Adrenal gland (tissue), 12 donors: ENCODE results near the gene TMSB15B. TPM values are rescaled to one million over a fixed set of nuclear protein-coding genes. Genes with fewer than 3 reads are reported as not detected.
"Not testable (repeated sequence)": the region's sequence is repeated elsewhere in the genome, so short reads cannot be mapped to it uniquely, and the experiment has no call there.

Experiments used
- DNase-seq, 7 donors: peaks; one replicate each; pipeline ENCODE4 v3.0.0-alpha.2; 2019 to 2020
- H3K27ac ChIP-seq, 5 donors: fragments of 200-600 bp; sonication (generic) in 4 of 5; 1 replicate in 3 of 5; 2 replicates in 2 of 5; pipeline versions ENCODE4 v1.5.1 to v1.8.0; 2016 to 2020; ENCODE audit warnings: mild to moderate bottlenecking in 1 of 5
- H3K27me3 ChIP-seq: fragments of 200-600 bp; 2 replicates; pipeline ENCODE4 v1.8.0; 2021
- H3K36me3 ChIP-seq, 2 donors: fragments of 200-600 bp; replicated peaks in 1 of 2; 1 replicate in 1 of 2; 2 replicates in 1 of 2; pipeline versions ENCODE4 v1.5.1 to v1.8.0; 2018 to 2022
- H3K4me1 ChIP-seq, 2 donors: fragments of 200-600 bp; replicated peaks in 1 of 2; 1 replicate in 1 of 2; 2 replicates in 1 of 2; pipeline versions ENCODE4 v1.5.1 to v1.8.0; 2018 to 2021
- H3K4me3 ChIP-seq, 4 donors: fragments of 200-600 bp; sonication (generic) in 3 of 4; one replicate each; pipeline ENCODE4 v1.5.1; 2016 to 2018
- H3K9me3 ChIP-seq, 3 donors: fragments of 200-600 bp; sonication (generic) in 1 of 3; replicated peaks in 1 of 3; 1 replicate in 2 of 3; 2 replicates in 1 of 3; pipeline versions ENCODE4 v1.5.1 to v1.8.0; 2016 to 2021
- CTCF ChIP-seq, 6 experiments: fragments of 450-650 bp in 4 of 6; fragments of 200-600 bp in 2 of 6; sonication (generic) in 1 of 6; IDR thresholded peaks; 1 replicate in 5 of 6; 2 replicates in 1 of 6; pipeline versions ENCODE4 v1.5.1 to v1.8.0; 2016 to 2021; ENCODE audit warnings: antibody characterized with exemption in 6 of 6, mild to moderate bottlenecking in 2 of 6, moderate library complexity in 1 of 6
- POLR2A ChIP-seq, 2 donors: fragments of 450-650 bp; IDR thresholded peaks; one replicate each; pipeline ENCODE4 v1.6.1; 2017; ENCODE audit warnings: antibody characterized with exemption in 2 of 2, mild to moderate bottlenecking in 2 of 2, moderate library complexity in 1 of 2
- WGBS, 4 donors: extraction: QIAGEN DNeasy Blood & Tissue Kit in 2 of 4; methylation state at CpG; one replicate each; pipeline versions ENCODE4 v1.1.5 to v1.1.7; 2013 to 2017; 5-methylcytosine and 5-hydroxymethylcytosine counted together
- intact Hi-C, 2 donors: fragments of 100-400 bp; cut with DNase I; formaldehyde crosslinking; loops; one replicate each; pipeline versions ENCODE4 v1.14.1 to v1.15.0; 2022 to 2023
- polyA plus RNA-seq, 3 donors: library from polyadenylated mRNA; stranded (reverse); fragments of 200-250 nt in 2 of 3; fragments of 350-450 nt in 1 of 3; fragmentation: Illumina TruSeq in 1 of 3; extraction: RNeasy Lipid Tissue Mini Kit (QIAGEN cat#74804) in 1 of 3; gene quantifications; one replicate each; pipeline ENCODE4 v1.2.3, GENCODE V29; 2013 to 2014
- total RNA-seq, 9 donors: library from RNA; depleted of rRNA in 4 of 9; stranded (reverse); fragments of >200 nt in 4 of 9; fragments of 120-200 nt in 1 of 9; fragmentation: NEBNext Ultra II Directional in 1 of 9; extraction: Animal tissue kit (Norgen Biotek cat#: 25700) in 1 of 9; gene quantifications; one replicate each; pipeline versions ENCODE4 v1.1.0 to v1.2.4, GENCODE V29; 2013 to 2023
- donor health status: healthy with polysubstance abuse.
- donor health status: Bipolar disorder and iron deficiency.
- donor health status: DM: yes; HTN: yes; CAD: no.
- donor health status: DM: no; HTN: no; CAD: no.
- donor health status: DM: no; HTN: no; CAD: no.
- donor health status: DM: yes; HTN: yes; CAD: no.

TMSB15B gene
- total and polyA plus RNA-seq, 12 donors = 0.25 to 11.8 (median 1.5) TPM; not detected in 2

DNA sequence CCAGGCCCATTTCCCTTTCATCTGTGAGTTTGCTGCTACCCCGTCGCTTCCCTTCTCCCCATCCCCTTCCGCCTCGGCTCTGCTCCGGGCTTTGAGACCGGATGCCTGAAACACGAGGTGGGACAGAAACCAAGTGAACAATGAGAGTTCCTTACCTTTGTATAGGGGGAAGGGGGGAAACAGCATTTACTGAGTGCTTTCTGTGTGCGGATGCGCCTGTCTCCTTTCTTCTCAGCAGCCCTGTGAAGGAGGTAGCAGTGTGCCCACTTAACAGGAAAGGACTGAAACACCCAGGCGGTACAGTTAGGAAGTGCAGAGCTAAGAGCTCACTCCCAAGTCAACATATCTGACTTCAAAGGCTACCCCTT is 43.2 kb upstream of the TMSB15B start:
- 1 to 53% (median 12%) methylated on average over 10 of the region's 10 CpGs for WGBS, 4 donors
- intact Hi-C loops = no loop called here
- Histone ChIP-seq H3K27ac (peak overlapping the region in 4 of 5 donors; percentile 32 to 77 (median 59)), H3K36me3 (no peaks in the 10 kb centered on the region), H3K27me3 (peaks cover 9% of the 10 kb centered on the region), H3K9me3 (no peaks in the 10 kb centered on the region), H3K4me1 (no peaks in the 10 kb centered on the region), H3K4me3 (peak overlapping the region in 2 of 4 donors; percentile 4 to 61)
- TF ChIP-seq CTCF (IDR thresholded peaks at IDR 0.05) (peak in 4 of 6 experiments; percentile 17 to 42 (median 34)), POLR2A (IDR thresholded peaks at IDR 0.05) (no peak)
- DNase-seq = peak in 1 of 7 donors; percentile 1

GRCh38 chrX:103920515-103920914 is 41.9 kb upstream of the TMSB15B start:
- H3K27me3 ChIP-seq, intact Hi-C loops, H3K4me3 ChIP-seq, H3K27ac ChIP-seq, H3K36me3 ChIP-seq, H3K9me3 ChIP-seq, DNase-seq, H3K4me1 ChIP-seq: not testable (repeated sequence)
- WGBS, 4 donors = 71 to 89% (median 82%) methylated on average over 3 of the region's 3 CpGs

- 68 to 85% (median 77%) methylated on average over 4 of the region's 4 CpGs for WGBS, 4 donors
- TF ChIP-seq CTCF (IDR thresholded peaks at IDR 0.05) = no peak
- no peak for TF ChIP-seq POLR2A (IDR thresholded peaks at IDR 0.05)
- DNase-seq = no peak
- H3K4me3 ChIP-seq = no peak overlapping the region
- no peaks in the 10 kb centered on the region for H3K27me3 ChIP-seq
- no peak overlapping the region for H3K27ac ChIP-seq
- H3K9me3 ChIP-seq = no peaks in the 10 kb centered on the region
- H3K4me1 ChIP-seq = no peaks in the 10 kb centered on the region
- intact Hi-C loops = no loop called here
- H3K36me3 ChIP-seq = no peaks in the 10 kb centered on the region
These were observed 35.4 kb upstream of the TMSB15B start for GRCh38 chrX:103927030-103927429.

DNA sequence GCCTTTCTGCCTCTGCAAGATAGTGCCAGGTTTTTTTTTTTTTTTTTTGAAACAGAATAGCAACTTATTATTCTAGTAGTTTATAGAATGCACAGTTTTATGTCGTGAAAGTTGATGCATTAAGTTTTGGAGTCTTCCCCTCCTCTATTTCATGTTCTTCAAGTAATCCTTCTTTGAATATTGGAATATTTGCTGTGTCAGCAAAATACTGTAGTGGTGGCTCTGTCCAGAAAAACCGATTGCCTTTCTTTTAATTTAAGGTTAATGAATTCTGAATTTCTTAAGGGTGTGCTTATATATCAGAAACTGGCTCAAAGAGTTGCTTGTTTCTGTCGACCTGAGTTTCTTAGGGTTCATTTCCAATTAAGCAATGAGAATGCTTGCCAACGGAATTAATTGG is 34.8 kb upstream of the TMSB15B start:
- H3K4me3 ChIP-seq = no peak overlapping the region
- H3K27me3 ChIP-seq = no peaks in the 10 kb centered on the region
- H3K9me3 ChIP-seq = no peaks in the 10 kb centered on the region
- H3K4me1 ChIP-seq = no peaks in the 10 kb centered on the region
- no peaks in the 10 kb centered on the region for H3K36me3 ChIP-seq
- no peak for TF ChIP-seq CTCF (IDR thresholded peaks at IDR 0.05)
- no peak for TF ChIP-seq POLR2A (IDR thresholded peaks at IDR 0.05)
- 56 to 85% (median 70%) methylated on average over 4 of the region's 4 CpGs for WGBS, 4 donors
- no peak overlapping the region for H3K27ac ChIP-seq
- DNase-seq = no peak
- intact Hi-C loops = no loop called here

GRCh38 chrX:103932133-103932532 is 30.3 kb upstream of the TMSB15B start:
- intact Hi-C loops = no loop called here

GRCh38 chrX:103940257-103940656 is 22.2 kb upstream of the TMSB15B start:
- H3K4me3 ChIP-seq, H3K9me3 ChIP-seq, H3K4me1 ChIP-seq, H3K36me3 ChIP-seq, intact Hi-C loops, DNase-seq, H3K27ac ChIP-seq, H3K27me3 ChIP-seq: not testable (repeated sequence)
- WGBS, 4 donors = 68 to 89% (median 82%) methylated on average over 6 of the region's 6 CpGs; no CpG with 5 or more reads in 1 of the 4 donors

More at GRCh38 chrX:103932133-103932532, 30.3 kb upstream of the TMSB15B start:
- no peak for TF ChIP-seq POLR2A (IDR thresholded peaks at IDR 0.05)
- TF ChIP-seq CTCF (IDR thresholded peaks at IDR 0.05) = no peak
- 57 to 98% (median 78%) methylated on average over 4 of the region's 4 CpGs for WGBS, 4 donors
- no peaks in the 10 kb centered on the region for H3K4me1 ChIP-seq
- no peak overlapping the region for H3K27ac ChIP-seq
- no peaks in the 10 kb centered on the region for H3K27me3 ChIP-seq
- no peaks in the 10 kb centered on the region for H3K36me3 ChIP-seq
- no peaks in the 10 kb centered on the region for H3K9me3 ChIP-seq
- no peak overlapping the region for H3K4me3 ChIP-seq
- no peak for DNase-seq
